GM12875 (cell line): ENCODE measurements around the gene SMARCA4.
A peak's percentile ranks its signal among the peaks of the same experiment; 100 is the strongest.

Experiments used
- H3K4me3 ChIP-seq: one replicate; pipeline ENCODE4 v1.5.1; 2011; ENCODE audit warnings: low read depth, low read length, control low read depth
- CTCF ChIP-seq: IDR thresholded peaks from 2 replicates; pipeline ENCODE4 v1.5.1; 2011; ENCODE audit warnings: low read depth, mild to moderate bottlenecking, control low read depth, inconsistent platforms, low read length, moderate library complexity, borderline replicate concordance; ENCODE audit not compliant: insufficient read depth

The SMARCA4 gene

GRCh38 chr19:10961073-10961860 is 437 bp downstream of the SMARCA4 start:
- TF ChIP-seq CTCF = no peak

GRCh38 chr19:10962863-10963262 is 2.0 kb downstream of the SMARCA4 start:
- H3K4me3 ChIP-seq = peak overlapping the region; percentile 14
- TF ChIP-seq CTCF = no peak

More at GRCh38 chr19:10961073-10961860, 437 bp downstream of the SMARCA4 start:
- peak overlapping the region; percentile 78 for H3K4me3 ChIP-seq

- TF ChIP-seq CTCF = no peak
- no peak overlapping the region for H3K4me3 ChIP-seq
These were observed 3.0 kb downstream of the SMARCA4 start for GRCh38 chr19:10963865-10964264.

- no peak for TF ChIP-seq CTCF
- H3K4me3 ChIP-seq = no peak overlapping the region
These were observed 4.1 kb downstream of the SMARCA4 start for GRCh38 chr19:10964903-10965302.

- H3K4me3 ChIP-seq = no peak overlapping the region
- no peak for TF ChIP-seq CTCF
These were observed 4.6 kb downstream of the SMARCA4 start for GRCh38 chr19:10965398-10965797.

- TF ChIP-seq CTCF = no peak
- H3K4me3 ChIP-seq = no peak overlapping the region
These were observed 6.0 kb downstream of the SMARCA4 start for GRCh38 chr19:10966809-10967208.

GRCh38 chr19:10968527-10969135 is 7.8 kb downstream of the SMARCA4 start:
- TF ChIP-seq CTCF = no peak
- H3K4me3 ChIP-seq = peak overlapping the region; percentile 31
